Right lobe of liver (tissue), 4 donors: ENCODE results near the gene COL6A5.

ENCODE experiments used
- POLR2A ChIP-seq: fragments of 450-650 bp; IDR thresholded peaks from one replicate; pipeline ENCODE4 v1.6.1; 2017; ENCODE audit warnings: antibody characterized with exemption, mild to moderate bottlenecking
- TF ChIP-seq, protein P1 (sequence below), 4 donors: fragments of 200-600 bp in 3 of 4; fragments of 450-650 bp in 1 of 4; IDR thresholded peaks; one replicate each; pipeline versions ENCODE4 v1.5.1 to v1.8.0; 2016 to 2022; ENCODE audit warnings: antibody characterized with exemption in 4 of 4, mild to moderate bottlenecking in 2 of 4
- donor health status: DM: no; HTN: no; CAD: no.
- donor health status: DM: no; HTN: no; CAD: no.
- donor health status: DM: no; HTN: yes; CAD: no.

GRCh38 chr3:130392266-130392665 lies 46.8 kb downstream of the COL6A5 start:
- TF ChIP-seq POLR2A: no peak
- TF ChIP-seq, protein P1, sequence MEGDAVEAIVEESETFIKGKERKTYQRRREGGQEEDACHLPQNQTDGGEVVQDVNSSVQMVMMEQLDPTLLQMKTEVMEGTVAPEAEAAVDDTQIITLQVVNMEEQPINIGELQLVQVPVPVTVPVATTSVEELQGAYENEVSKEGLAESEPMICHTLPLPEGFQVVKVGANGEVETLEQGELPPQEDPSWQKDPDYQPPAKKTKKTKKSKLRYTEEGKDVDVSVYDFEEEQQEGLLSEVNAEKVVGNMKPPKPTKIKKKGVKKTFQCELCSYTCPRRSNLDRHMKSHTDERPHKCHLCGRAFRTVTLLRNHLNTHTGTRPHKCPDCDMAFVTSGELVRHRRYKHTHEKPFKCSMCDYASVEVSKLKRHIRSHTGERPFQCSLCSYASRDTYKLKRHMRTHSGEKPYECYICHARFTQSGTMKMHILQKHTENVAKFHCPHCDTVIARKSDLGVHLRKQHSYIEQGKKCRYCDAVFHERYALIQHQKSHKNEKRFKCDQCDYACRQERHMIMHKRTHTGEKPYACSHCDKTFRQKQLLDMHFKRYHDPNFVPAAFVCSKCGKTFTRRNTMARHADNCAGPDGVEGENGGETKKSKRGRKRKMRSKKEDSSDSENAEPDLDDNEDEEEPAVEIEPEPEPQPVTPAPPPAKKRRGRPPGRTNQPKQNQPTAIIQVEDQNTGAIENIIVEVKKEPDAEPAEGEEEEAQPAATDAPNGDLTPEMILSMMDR (IDR thresholded peaks at IDR 0.05): no peak
